ENCODE data around the gene ADARB1. TPM values are rescaled to one million over a fixed set of nuclear protein-coding genes. Genes with fewer than 3 reads are reported as not detected.

Gene ADARB1
- total and polyA plus RNA-seq, 2 of the 8 experiments (the other 6 are each of a cell fraction or from before 2014, with no cell fraction given): 4.7 to 14.9 TPM

DNA sequence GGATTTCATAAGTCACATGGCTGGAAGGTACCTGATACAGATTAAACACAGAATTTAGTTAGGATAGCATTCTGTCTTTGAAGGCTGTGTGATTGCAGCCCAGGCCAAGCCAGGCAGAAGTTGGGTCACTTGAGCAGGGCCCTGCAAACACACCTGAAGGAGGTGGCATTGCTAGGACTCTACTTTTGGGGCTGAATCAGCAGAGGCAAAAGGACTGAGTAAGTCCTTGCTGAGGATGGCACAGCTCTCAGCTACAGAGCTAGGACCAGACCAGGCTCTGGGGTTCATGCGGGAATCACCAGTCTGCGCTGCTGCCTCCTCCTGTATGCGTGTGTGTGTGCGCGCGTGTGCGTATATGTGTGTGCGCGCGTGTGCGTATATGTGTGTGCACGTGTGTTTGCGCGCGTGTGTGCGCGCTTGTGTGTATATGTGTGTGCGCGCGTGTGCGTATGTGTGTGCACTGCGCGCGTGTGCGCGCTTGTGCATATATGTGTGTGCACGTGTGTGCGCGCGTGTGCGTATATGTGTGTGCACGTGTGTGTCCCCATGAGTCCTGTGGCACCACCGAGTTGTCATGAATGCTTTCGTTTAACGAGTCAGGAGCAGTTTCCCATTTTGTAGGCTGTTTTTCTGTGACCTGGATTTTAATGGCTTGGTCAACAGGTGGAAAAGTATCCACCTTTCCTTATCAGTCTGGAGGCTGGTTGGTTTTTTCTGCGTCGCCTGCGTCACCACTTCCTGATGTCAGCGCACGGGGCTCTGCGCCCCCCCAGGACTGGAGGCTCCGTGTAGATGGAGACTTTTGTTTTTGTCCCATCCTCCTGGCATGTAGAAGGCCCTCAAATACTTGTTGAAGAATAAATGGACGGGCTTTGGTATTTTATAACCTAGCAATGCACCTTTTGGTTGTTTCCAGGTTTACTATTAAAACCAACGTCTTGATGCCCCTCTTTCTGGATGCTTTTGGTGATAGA is 34.7 kb downstream of the ADARB1 start:
- H4K8ac ChIP-seq (ENCODE audit: extremely low read depth, insufficient read depth, low read length): no peak overlapping the region; the same call in 1 of the 2 replicates
- H2BK20ac ChIP-seq (ENCODE audit: low read length): no peak overlapping the region
- ChIA-PET POLR2A (ENCODE audit: partially characterized antibody) (interaction anchor here (0.9 kb wide), 1 partner anchor 9 kb away, joined by 3 read pairs; no protein-coding TSS in a partner anchor), CTCF (ENCODE audit: partially characterized antibody) (interaction anchor here (2.4 kb wide), 1 partner anchor 28 kb away, joined by 8 read pairs; no protein-coding TSS in a partner anchor)
- H3K27ac ChIP-seq (ENCODE audit: low read depth, low read length): no peak overlapping the region
- H3K27me3 ChIP-seq (replicated peaks in 1 of 4; ENCODE audit: control insufficient read depth in 3 of 4, extremely low read depth in 1 of 4, insufficient read depth in 3 of 4, low read length in 3 of 4): no peaks in the 10 kb centered on the region
- no peaks in the 10 kb centered on the region for H3K36me3 ChIP-seq (ENCODE audit: control insufficient read depth in 2 of 4, insufficient read depth in 4 of 4, low read length in 3 of 4)
- 88% methylated on average over 43 of the region's 44 CpGs; no CpG with 5 or more reads in 1 of the 2 experiments for WGBS, 2 experiments (ENCODE audit: extremely low coverage in 1 of 2, insufficient coverage in 1 of 2, insufficient read length in 1 of 2, insufficient replicate concordance in 2 of 2, low coverage in 1 of 2, low lambda C conversion rate in 2 of 2, missing lambda C conversion rate in 1 of 2)
- FAIRE-seq (no peak), DNase-seq (ENCODE audit: low read depth in 1 of 2, low spot score in 2 of 2) (no peak)
- no peak overlapping the region for H3K23ac ChIP-seq (ENCODE audit: insufficient read length)
- no peaks in the 10 kb centered on the region for H3K23me2 ChIP-seq (ENCODE audit: low read depth, low read length)
- no peak overlapping the region for H2AFZ ChIP-seq (ENCODE audit: low read length)
- H3K9me3 ChIP-seq (ENCODE audit: insufficient read depth in 2 of 2, low read depth in 1 of 2, low read length in 1 of 2): no peaks in the 10 kb centered on the region
- no peak overlapping the region for H3K14ac ChIP-seq (ENCODE audit: insufficient read length)
- no peaks in the 10 kb centered on the region for H3K79me2 ChIP-seq (ENCODE audit: control insufficient read depth in 1 of 2, insufficient read depth in 2 of 2, low read length in 2 of 2)
- no peak overlapping the region for H2BK5ac ChIP-seq (ENCODE audit: low read depth, low read length)
- no peak overlapping the region for H3K18ac ChIP-seq (ENCODE audit: extremely low read depth, low read length)
- H4K91ac ChIP-seq (replicated peaks; ENCODE audit: insufficient read length, low read length): no peak overlapping the region
- no peak overlapping the region for H3K9ac ChIP-seq (replicated peaks in 1 of 4; ENCODE audit: extremely low read depth in 1 of 4, low read depth in 3 of 4, low read length in 3 of 4)
- H3K4me2 ChIP-seq (ENCODE audit: insufficient read depth in 1 of 2, low read depth in 2 of 2, low read length in 2 of 2): no peak overlapping the region
- H4K20me1 ChIP-seq (replicated peaks in 1 of 2; ENCODE audit: control insufficient read depth in 1 of 2, insufficient read depth in 2 of 2, low read length in 2 of 2): peaks cover 0 to 8% of the 10 kb centered on the region in 2 experiments
- H2BK120ac ChIP-seq (replicated peaks; ENCODE audit: low read depth, low read length): no peak overlapping the region
- peaks cover 2% of the 10 kb centered on the region for H3K79me1 ChIP-seq (ENCODE audit: low read depth, low read length)
- H2AK5ac ChIP-seq (ENCODE audit: low read depth, low read length): no peak overlapping the region
- H3K4me1 ChIP-seq (replicated peaks in 1 of 4; ENCODE audit: control insufficient read depth in 3 of 4, insufficient read depth in 4 of 4, low read length in 3 of 4): no peaks in the 10 kb centered on the region
- H4K5ac ChIP-seq (ENCODE audit: insufficient read length, low read depth, low read length): no peak overlapping the region
- H3K4ac ChIP-seq (replicated peaks; ENCODE audit: insufficient read length, low read depth, low read length): no peak overlapping the region
- no peak overlapping the region for H3K4me3 ChIP-seq (ENCODE audit: extremely low read depth in 1 of 4, insufficient read depth in 2 of 4, low read depth in 3 of 4, low read length in 4 of 4)
- H3K56ac ChIP-seq (replicated peaks; ENCODE audit: insufficient read length, low read depth, low read length): no peak overlapping the region
- no peak overlapping the region for H2BK12ac ChIP-seq (ENCODE audit: low read depth, low read length)
- no peak overlapping the region for H2BK15ac ChIP-seq (ENCODE audit: low read length)
- TF ChIP-seq CHD2 (IDR thresholded peaks at IDR 0.05; ENCODE audit: low read length) (no peak), CTCF (IDR thresholded peaks at IDR 0.05; ENCODE audit: control extremely low read depth in 1 of 3, insufficient read depth in 1 of 3, low read depth in 1 of 3, low read length in 3 of 3) (no peak), GTF2F1 (IDR thresholded peaks at IDR 0.05; ENCODE audit: borderline replicate concordance, low read depth, low read length) (no peak), POLR2A (IDR thresholded peaks at IDR 0.05; ENCODE audit: control extremely low read depth in 1 of 2, low read depth in 2 of 2, low read length in 2 of 2) (no peak), CBX5 (IDR thresholded peaks at IDR 0.05; ENCODE audit: low read depth, low read length) (no peak), POLR2AphosphoS5 (IDR thresholded peaks at IDR 0.05; ENCODE audit: low read depth, low read length) (no peak)

All from H1 (cell line).